ENCODE measurements around the gene GMPPB. TPM values are rescaled to one million over a fixed set of nuclear protein-coding genes. Genes with fewer than 3 reads are reported as not detected.

Gene GMPPB
- total RNA-seq, 1 donor from 2014 or later: 31.2 TPM

DNA sequence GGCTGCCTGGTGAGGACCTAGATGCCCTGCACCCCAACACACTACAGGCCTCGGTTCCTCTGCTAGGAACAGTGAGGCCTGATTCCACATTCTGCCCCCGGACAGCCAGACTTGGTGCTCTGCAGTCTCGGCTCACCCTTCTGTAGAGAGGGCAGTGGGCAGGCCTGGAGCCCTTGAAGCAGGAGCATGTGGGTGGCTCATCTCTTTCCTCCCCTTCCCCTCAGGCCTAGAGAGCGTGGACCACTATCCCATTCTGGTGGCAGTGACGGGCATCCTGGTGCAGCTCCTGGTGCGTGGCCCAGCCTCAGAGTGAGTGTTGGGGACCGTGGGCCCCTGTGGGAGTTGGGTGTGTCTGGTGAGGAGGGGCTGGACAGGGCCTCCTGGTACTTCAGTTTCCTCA is 7.6 kb downstream of the GMPPB start:
- Mint-ChIP-seq H3K9me3 (ENCODE audit: low read depth) (no peaks in the 10 kb centered on the region), H3K4me1 (ENCODE audit: low read depth) (peaks cover 11% of the 10 kb centered on the region), H3K36me3 (ENCODE audit: insufficient read depth) (no peaks in the 10 kb centered on the region), H3K27ac (no peak overlapping the region), H3K4me3 (ENCODE audit: low read depth) (no peak overlapping the region), H3K27me3 (no peaks in the 10 kb centered on the region)
- TF ChIP-seq, protein P1, sequence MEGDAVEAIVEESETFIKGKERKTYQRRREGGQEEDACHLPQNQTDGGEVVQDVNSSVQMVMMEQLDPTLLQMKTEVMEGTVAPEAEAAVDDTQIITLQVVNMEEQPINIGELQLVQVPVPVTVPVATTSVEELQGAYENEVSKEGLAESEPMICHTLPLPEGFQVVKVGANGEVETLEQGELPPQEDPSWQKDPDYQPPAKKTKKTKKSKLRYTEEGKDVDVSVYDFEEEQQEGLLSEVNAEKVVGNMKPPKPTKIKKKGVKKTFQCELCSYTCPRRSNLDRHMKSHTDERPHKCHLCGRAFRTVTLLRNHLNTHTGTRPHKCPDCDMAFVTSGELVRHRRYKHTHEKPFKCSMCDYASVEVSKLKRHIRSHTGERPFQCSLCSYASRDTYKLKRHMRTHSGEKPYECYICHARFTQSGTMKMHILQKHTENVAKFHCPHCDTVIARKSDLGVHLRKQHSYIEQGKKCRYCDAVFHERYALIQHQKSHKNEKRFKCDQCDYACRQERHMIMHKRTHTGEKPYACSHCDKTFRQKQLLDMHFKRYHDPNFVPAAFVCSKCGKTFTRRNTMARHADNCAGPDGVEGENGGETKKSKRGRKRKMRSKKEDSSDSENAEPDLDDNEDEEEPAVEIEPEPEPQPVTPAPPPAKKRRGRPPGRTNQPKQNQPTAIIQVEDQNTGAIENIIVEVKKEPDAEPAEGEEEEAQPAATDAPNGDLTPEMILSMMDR (IDR thresholded peaks at IDR 0.05; ENCODE audit: unreplicated experiment): no peak
- no peak for DNase-seq (ENCODE audit: low spot score, unreplicated experiment)

DNA sequence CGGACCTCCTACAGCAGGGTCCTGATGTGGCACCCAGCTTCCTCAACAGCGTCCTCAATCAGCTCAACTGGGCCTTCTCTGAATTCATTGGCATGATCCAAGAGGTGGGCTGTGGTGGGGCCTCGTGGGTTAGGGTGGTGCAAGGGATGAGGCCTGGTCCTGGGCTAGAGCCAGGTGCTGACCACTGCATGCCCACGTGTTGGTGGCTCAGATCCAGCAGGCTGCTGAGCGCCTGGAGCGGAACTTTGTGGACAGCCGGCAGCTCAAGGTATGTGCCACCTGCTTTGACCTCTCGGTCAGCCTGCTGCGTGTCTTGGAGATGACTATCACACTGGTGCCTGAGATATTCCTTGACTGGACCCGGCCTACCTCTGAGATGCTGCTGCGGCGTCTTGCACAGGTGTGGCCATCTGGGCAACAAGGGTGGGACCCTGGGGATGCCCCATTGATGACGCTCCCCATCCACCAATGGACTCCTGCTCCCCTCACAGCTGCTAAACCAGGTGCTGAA is 8.1 kb downstream of the GMPPB start:
- Mint-ChIP-seq H3K27me3 (no peaks in the 10 kb centered on the region), H3K36me3 (ENCODE audit: insufficient read depth) (no peaks in the 10 kb centered on the region), H3K4me1 (ENCODE audit: low read depth) (peaks cover 11% of the 10 kb centered on the region), H3K27ac (no peak overlapping the region), H3K4me3 (ENCODE audit: low read depth) (no peak overlapping the region), H3K9me3 (ENCODE audit: low read depth) (no peaks in the 10 kb centered on the region)
- peak; percentile 8 for DNase-seq (ENCODE audit: low spot score, unreplicated experiment)
- TF ChIP-seq, protein P1 (IDR thresholded peaks at IDR 0.05; ENCODE audit: unreplicated experiment): no peak

DNA sequence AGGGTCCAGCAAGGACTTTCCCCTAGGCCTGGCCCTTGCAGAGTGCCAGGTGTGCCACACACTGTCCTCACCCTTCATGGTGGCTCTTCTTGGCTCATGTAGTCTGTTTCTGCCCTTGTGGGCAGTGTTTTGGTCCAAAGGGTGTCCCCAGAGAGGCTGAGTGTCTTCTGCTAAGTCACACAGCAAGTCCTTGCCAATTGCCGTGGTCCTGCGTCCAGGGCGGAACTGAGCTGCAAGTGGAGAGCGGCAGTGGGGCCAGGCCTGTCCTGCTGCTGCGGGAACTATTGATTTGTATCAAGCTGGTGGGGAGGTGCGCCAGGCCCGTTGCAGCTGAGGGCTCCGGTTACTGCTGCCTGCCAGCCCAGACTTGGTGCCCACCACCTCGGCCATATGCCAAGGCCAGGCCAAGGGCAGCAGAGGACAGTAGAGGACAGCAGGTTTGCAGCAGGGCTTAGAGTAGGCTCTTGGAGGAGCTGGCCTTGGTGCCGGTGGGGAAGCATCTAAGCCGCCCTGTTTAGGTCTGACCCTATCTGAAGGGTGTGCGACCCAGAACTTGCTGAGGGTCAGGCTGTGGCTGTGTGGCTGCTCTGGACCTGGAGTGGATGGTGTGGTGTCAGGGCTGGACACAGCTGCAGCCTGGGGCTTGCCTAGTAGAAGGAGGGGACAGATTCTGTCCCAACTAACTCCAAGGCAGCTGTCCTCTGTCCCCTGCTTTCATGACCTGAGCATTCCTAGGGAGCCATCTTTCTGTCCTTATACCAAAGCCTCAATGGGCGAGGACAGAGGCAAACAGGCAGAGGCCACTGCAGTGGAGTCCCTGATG is 8.8 kb downstream of the GMPPB start:
- Mint-ChIP-seq H3K36me3 (ENCODE audit: insufficient read depth) (no peaks in the 10 kb centered on the region), H3K4me1 (ENCODE audit: low read depth) (peaks cover 11% of the 10 kb centered on the region), H3K27me3 (no peaks in the 10 kb centered on the region), H3K4me3 (ENCODE audit: low read depth) (no peak overlapping the region), H3K27ac (no peak overlapping the region), H3K9me3 (ENCODE audit: low read depth) (no peaks in the 10 kb centered on the region)
- TF ChIP-seq, protein P1 (IDR thresholded peaks at IDR 0.05; ENCODE audit: unreplicated experiment): no peak
- DNase-seq (ENCODE audit: low spot score, unreplicated experiment): no peak

DNA sequence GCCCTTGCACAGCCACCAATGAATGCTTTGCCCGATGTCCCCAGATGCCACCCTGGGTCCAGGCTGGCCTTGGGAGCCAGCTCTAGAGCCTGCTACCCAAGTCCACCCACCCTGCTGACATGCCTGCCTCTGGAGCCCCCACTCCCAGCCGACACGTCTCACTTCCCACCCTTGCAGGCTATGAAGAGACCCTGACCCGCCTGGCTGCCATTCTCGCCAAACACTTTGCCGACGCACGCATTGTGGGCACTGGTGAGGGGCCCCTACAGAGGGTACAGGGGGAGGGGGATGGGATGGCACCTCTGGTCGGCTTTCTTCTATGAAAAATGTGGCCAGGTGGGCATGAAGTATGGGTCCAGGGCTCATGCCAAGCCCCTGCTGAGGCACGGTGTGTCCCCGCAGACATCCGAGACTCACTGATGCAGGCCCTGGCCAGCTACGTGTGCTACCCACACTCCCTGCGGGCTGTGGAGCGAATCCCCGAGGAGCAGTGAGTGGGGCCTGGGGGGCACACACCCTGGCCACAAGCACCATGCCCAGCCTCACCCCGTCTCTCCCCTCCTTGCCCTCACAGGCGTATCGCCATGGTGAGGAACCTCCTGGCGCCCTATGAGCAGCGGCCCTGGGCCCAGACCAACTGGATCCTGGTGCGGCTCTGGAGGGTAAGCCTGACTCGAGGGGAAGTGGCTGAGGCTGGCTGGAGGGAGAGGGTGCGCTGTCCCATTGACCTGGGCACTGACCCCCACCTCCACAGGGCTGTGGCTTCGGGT is 10.2 kb downstream of the GMPPB start:
- Mint-ChIP-seq H3K27me3 (no peaks in the 10 kb centered on the region), H3K36me3 (ENCODE audit: insufficient read depth) (peaks cover under 1% of the 10 kb centered on the region)
- TF ChIP-seq, protein P1 (IDR thresholded peaks at IDR 0.05; ENCODE audit: unreplicated experiment): no peak

DNA sequence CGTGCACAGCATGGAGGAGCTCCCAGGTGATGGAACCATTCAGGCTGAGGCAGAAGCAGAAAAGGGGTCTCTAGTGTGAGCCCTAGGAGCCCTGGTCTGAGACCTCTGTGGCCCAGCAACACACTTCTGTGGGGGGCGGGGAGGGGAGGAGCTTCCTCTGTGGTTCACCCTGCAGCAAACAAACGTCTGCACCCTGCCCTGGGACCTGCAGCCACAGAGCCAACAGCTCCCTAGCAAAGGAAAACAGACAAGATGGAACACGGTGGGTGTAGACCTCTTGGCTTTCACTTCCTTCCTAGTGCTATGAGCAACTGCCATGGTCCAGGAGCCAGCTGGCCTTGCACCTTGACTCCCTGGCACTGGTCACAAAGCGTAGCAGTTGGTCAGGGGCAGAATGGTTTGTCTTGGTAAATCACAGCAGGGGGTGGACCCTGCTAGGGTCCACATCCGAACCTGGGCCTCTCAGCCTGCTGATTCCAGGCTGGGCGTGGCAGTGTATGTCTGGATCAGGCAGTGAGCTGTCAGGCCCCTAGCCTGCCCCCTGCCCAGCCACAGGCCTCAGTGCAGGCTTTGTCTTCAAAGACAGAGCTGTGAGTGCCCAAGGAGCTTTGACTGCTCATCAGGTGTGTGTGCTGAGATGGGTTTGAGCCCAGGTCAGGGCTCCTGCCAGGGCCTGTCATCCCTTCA is 11.0 kb downstream of the GMPPB start:
- no peaks in the 10 kb centered on the region for H3K27me3 Mint-ChIP-seq
- no peak overlapping the region for H3K27ac Mint-ChIP-seq
- no peak overlapping the region for H3K4me3 Mint-ChIP-seq (ENCODE audit: low read depth)
- H3K9me3 Mint-ChIP-seq (ENCODE audit: low read depth): no peaks in the 10 kb centered on the region
- no peak for DNase-seq (ENCODE audit: low spot score, unreplicated experiment)
- TF ChIP-seq, protein P1 (IDR thresholded peaks at IDR 0.05; ENCODE audit: unreplicated experiment): no peak
- H3K36me3 Mint-ChIP-seq (ENCODE audit: insufficient read depth): peaks cover 1% of the 10 kb centered on the region
- H3K4me1 Mint-ChIP-seq (ENCODE audit: low read depth): no peaks in the 10 kb centered on the region

More for the DNA sequence above, 10.2 kb downstream of the GMPPB start:
- no peak for DNase-seq (ENCODE audit: low spot score, unreplicated experiment)
- Mint-ChIP-seq H3K4me1 (ENCODE audit: low read depth) (peaks cover 1% of the 10 kb centered on the region), H3K4me3 (ENCODE audit: low read depth) (no peak overlapping the region), H3K27ac (no peak overlapping the region), H3K9me3 (ENCODE audit: low read depth) (no peaks in the 10 kb centered on the region)
